Stimulated activated CD8-positive, alpha-beta memory T cell treated with anti-CD3 and anti-CD28 coated beads, Interleukin-4, amount 100 ng/mL, for 1 hour (primary cell): ENCODE results near the gene TRAPPC13.
A peak's percentile ranks its signal among the peaks of the same experiment; 100 is the strongest.
"Not testable (repeated sequence)": the region's sequence is repeated elsewhere in the genome, so short reads cannot be mapped to it uniquely, and the experiment has no call there.

Experiments
- DNase-seq, 2 donors: peaks; one replicate each; pipeline ENCODE4 v3.0.0-alpha.2; 2020; ENCODE audit warnings: low read depth in 2 of 2, low spot score in 1 of 2

TRAPPC13 gene

GRCh38 chr5:65624571-65625555 lies at the start of gene TRAPPC13, which contains the start of gene SHLD3:
TRAPPC13 (plus strand) TSS chr5:65625027; CDS start chr5:65625061, 34 bp downstream.
SHLD3 (plus strand) TSS chr5:65625027; CDS start chr5:65629588, 4,561 bp downstream.
- peak; percentile 47 to 67 for DNase-seq

GRCh38 chr5:65577141-65577540 lies 47.7 kb upstream of the TRAPPC13 start:
- DNase-seq: no peak

DNA sequence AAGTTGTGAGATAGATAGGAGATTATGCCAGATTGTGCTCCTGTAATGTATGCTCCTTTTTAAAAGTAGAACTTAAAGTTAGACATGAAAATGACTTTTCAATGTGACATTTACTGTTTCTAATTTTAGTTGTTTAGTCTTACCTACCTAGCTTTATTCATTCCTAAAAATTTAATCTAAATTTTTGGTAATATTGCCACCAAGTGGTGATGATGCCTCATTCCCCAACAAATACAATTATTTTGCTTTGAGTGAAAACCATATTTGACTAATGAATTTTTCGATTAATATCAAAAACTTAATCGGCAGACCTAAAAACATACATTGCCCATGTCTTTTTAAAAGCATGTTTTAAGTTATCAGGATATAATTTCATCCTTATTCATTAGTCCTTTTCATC lies 36.1 kb upstream of the TRAPPC13 start:
- no peak for DNase-seq

- not testable (repeated sequence) for DNase-seq
Measured at GRCh38 chr5:65601761-65602160, 23.1 kb upstream of the TRAPPC13 start.

DNA sequence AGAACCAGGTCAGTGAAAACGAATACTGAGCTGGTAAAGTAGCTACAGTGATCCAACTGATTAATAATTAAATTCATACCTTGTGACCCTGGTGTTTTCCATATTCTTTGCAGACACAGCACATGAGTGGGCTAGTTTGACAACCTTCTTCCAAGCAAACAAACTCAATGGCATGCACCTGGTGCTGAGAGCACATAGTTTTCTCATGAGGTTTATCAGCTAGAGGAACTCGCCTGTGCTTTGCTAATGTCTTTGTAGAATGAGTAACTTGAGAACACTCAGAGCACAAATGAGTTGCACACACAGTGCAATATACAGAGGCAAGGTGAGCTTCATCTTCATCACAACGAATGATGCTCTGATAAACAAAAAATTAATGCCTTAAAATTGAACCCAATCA lies 13.3 kb upstream of the TRAPPC13 start:
- DNase-seq: no peak

DNA sequence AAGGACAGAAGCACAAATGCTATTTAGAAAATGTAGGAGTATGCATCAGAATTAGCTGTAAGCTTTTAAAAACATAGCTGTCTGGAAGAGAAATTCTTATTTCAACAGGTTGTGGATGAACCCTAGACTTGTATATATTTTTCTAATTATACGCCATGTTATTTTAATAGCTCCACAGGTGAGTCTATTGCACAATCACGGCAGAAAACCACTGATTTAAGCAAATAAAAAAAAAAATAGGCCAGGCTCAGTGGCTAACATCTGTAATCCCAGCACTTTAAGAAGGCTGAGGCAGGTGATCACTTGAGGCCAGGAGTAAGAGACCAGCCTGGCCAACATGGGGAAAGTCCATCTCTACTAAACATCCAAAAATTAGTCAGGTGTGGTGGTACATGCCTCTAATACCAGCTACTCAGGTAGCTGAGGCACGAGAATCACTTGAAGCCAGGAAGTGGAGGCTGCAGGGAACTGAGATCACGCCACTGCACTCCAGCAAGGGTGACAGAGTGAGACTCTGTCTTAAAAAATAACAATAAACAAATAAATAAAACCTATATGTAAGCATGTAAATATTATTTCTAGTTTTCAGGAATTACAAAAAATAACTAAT lies 12.4 kb upstream of the TRAPPC13 start:
- no peak for DNase-seq

DNA sequence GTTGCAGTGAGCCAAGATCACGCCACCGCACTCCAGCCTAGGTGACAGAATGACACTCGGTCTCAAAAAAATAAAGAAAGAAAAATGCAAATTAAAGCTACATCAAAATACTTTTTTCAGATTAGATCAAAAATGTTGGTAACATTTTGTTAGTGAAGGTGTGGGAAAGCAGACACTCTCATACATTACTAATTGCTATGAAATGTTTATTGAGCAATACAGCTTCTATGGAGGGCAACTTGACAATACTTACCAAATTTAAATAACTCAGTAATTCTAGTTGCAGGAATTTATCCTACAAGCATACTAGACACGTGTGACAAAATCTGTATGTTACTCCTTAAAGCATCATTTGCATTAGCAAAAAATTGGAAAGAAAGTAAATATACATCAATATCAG lies 4.8 kb upstream of the TRAPPC13 start:
- no peak for DNase-seq

DNA sequence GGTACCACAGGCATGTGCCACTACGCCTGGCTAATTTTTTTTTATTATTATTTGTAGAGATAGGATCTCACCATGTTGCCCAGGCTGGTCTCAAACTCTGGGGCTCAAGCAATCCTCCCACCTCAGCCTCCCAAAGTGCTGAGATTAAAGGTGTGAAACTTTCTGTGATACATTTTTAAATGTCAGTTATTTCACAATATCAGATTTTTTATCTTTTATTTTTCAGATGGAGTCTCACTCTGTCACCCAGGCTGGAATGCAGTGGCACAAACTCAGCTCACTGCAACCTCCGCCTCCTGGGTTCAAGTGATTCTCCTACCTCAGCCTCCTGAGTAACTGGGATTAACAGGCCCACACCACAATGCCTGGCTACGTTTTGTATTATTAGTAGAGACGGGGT lies 2.9 kb upstream of the TRAPPC13 start:
- not testable (repeated sequence) for DNase-seq

GRCh38 chr5:65623482-65623881 lies 1.3 kb upstream of the TRAPPC13 start:
- no peak for DNase-seq

GRCh38 chr5:65624025-65624570 lies 729 bp upstream of the TRAPPC13 start, which contains the start of gene TRIM23:
TRIM23 (minus strand) TSS chr5:65624333; CDS start chr5:65624274, 59 bp downstream.
- DNase-seq: peak; percentile 70 to 86

DNA sequence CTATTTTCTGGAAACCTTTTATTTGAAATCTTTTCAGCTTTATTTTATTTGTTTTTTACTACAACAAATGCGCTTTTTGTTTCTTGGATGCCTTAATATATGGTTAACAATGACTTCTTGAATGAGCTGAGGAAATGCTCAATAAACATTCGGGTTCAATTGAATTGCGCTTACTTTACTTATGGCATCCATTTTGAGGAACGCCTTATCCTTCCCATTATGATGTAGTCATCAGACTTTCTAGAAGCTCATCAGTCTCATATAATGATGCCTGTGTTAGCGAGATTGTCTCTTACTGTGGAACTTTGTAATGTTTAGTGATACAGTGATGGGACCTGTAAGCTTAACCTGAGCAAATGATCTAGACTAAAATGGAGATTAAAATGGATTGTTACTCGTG lies 916 bp downstream of the TRAPPC13 start:
- no peak for DNase-seq

- no peak for DNase-seq
Measured at GRCh38 chr5:65630981-65631380, 6.2 kb downstream of the TRAPPC13 start.

- no peak for DNase-seq
Measured at GRCh38 chr5:65640240-65640639, 15.4 kb downstream of the TRAPPC13 start.

GRCh38 chr5:65646938-65647337 lies 22.1 kb downstream of the TRAPPC13 start:
- no peak for DNase-seq

DNA sequence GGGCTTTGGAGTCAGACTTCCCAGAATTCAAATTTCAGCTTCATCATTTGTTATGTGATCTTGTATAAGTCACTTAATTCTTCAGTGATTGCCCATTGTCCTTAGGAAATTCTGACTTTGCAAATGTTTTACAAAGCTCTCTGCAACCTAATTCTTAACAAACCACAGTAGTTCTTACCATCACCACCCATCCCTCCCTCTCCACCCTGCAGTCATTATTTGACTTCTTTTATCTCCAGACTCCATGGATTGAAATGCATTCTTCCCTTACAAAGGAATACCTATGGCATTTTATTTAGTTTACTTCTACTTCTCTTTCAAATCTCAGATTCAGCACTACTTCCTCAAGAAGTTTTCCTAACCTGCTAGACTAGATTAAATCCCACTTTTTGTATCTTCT lies 23.1 kb downstream of the TRAPPC13 start:
- no peak for DNase-seq

GRCh38 chr5:65651144-65651543 lies 26.3 kb downstream of the TRAPPC13 start:
- DNase-seq: no peak

GRCh38 chr5:65654713-65655112 lies 29.9 kb downstream of the TRAPPC13 start:
- no peak for DNase-seq

DNA sequence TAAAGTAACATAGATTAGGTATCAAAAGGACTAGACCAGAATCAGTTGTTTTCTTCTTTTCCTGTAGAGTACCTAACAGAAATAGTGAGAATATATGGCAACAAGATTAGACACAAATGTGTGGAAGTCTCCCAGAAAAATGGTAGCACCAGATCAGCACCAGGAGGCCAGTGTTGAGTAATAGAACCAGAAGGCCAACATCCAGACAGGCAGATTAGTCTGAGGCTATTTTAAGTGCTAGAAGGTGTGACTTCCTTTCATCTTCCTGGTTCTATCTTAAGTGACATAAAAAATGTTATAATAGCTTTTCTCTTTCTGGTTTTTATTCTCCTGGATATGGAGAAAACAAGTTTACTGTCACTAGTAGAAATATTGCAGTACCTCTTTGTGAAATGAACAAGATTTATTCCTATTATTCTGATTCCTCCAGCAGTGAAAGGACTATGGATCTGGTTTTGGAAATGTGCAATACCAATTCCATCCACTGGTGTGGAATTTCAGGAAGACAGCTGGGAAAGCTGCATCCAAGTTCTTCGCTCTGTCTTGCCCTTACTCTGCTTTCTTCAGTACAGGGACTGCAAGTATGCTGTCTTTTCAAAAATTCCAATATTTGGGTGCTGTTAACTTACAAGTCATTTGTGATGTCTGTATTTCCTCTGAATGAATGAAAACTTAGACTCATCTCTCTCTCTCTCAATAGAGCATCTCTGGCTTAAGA lies 39.1 kb downstream of the TRAPPC13 start:
- DNase-seq: no peak

GRCh38 chr5:65668696-65669095 lies 43.9 kb downstream of the TRAPPC13 start:
- no peak for DNase-seq

DNA sequence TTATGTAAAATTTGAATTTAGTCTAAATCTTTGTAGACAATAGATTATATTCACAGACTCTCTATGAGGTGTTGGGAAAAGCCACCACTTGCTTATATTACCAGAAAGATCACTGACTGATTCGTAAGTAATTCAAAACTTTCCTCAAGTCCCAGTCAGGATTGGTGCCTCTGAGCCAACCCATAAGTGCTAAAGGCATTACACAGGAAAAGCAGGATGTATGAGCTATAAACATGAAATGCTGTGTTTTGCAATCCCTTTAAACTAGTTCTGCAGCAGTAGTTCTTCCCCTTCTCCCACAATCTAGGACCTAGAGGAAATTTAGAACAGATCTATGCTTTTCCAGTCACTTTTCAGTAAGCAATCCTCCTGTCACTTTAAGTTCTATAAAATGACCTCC lies 48.0 kb downstream of the TRAPPC13 start:
- DNase-seq: no peak

- DNase-seq: no peak
Measured at GRCh38 chr5:65674749-65675148, 49.9 kb downstream of the TRAPPC13 start.
